Cardiac muscle cell (in vitro differentiated cells and primary cell): Measurements from ENCODE around the gene PKNOX2. TPM values are rescaled to one million over a fixed set of nuclear protein-coding genes. Genes with fewer than 3 reads are reported as not detected.

ENCODE experiments used
- DNase-seq, 2 donors: peaks; one replicate each; pipeline versions ENCODE4 v3.0.0 to v3.0.0-alpha.2; 2010 to 2017; ENCODE audit warnings: low read depth in 1 of 2, low spot score in 1 of 2
- H3K27ac ChIP-seq: fragments of 200-600 bp; sonication (generic); 2 replicates; pipeline ENCODE4 v1.5.1; 2016
- H3K27me3 ChIP-seq: fragments of 200-600 bp; sonication (generic); 2 replicates; pipeline ENCODE4 v1.6.0; 2016; ENCODE audit warnings: control low read depth
- H3K36me3 ChIP-seq: fragments of 200-600 bp; sonication (generic); 2 replicates; pipeline ENCODE4 v1.5.1; 2016; ENCODE audit warnings: control low read depth
- H3K4me1 ChIP-seq: fragments of 200-600 bp; sonication (generic); 2 replicates; pipeline ENCODE4 v1.8.1; 2017; ENCODE audit warnings: low read depth, mild to moderate bottlenecking, mixed run types
- H3K4me3 ChIP-seq: fragments of 200-600 bp; sonication (generic); 2 replicates; pipeline ENCODE4 v1.5.1; 2016; ENCODE audit warnings: mild to moderate bottlenecking
- H3K9me3 ChIP-seq: fragments of 200-600 bp; sonication (generic); 2 replicates; pipeline ENCODE4 v1.5.1; 2017; ENCODE audit warnings: low read depth, mild to moderate bottlenecking, control low read depth
- polyA plus RNA-seq: library from polyadenylated mRNA; unstranded; fragments of >200 nt; fragmentation: Nextera tagmentation; extraction: Ambion mirVana; gene quantifications from 2 replicates; pipeline ENCODE4 v1.2.1, GENCODE V29; 2016
- total RNA-seq: library from RNA; depleted of rRNA; stranded (reverse); fragments of >200 nt; gene quantifications from 2 replicates; pipeline ENCODE4 v1.2.3, GENCODE V29; 2016
- TF ChIP-seq, protein P1 (sequence below): IDR thresholded peaks from 2 replicates; pipeline ENCODE4 v1.5.1; 2012; ENCODE audit warnings: low read depth, mild to moderate bottlenecking, low read length

Gene PKNOX2
- total and polyA plus RNA-seq, 2 experiments from 2014 or later: 2.1 to 6.1 TPM

DNA sequence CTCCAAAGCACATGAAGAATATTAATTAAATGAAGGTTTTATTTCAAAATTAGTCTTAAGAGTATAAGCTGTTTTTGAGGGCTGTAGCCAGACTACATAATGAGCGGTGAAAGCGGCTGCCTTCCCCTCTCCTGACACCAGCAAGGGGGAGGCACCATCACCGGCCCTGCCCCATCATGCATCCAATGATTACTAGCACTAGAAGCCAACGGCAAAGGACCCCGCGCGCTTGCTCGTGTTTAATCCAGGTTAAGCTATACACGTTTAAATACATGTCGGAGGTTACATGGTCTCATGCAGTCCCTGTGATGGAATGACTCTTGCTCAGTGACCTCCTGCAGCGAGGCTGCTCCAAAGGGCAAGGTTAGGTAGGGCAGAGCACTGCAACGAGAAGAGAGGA lies 281.2 kb downstream of the PKNOX2 start:
- Histone ChIP-seq H3K36me3 (no peaks in the 10 kb centered on the region), H3K9me3 (no peaks in the 10 kb centered on the region), H3K27me3 (no peaks in the 10 kb centered on the region), H3K4me3 (no peak overlapping the region), H3K4me1 (peaks cover 45% of the 10 kb centered on the region), H3K27ac (peak overlapping the region; percentile 85)
- TF ChIP-seq, protein P1, sequence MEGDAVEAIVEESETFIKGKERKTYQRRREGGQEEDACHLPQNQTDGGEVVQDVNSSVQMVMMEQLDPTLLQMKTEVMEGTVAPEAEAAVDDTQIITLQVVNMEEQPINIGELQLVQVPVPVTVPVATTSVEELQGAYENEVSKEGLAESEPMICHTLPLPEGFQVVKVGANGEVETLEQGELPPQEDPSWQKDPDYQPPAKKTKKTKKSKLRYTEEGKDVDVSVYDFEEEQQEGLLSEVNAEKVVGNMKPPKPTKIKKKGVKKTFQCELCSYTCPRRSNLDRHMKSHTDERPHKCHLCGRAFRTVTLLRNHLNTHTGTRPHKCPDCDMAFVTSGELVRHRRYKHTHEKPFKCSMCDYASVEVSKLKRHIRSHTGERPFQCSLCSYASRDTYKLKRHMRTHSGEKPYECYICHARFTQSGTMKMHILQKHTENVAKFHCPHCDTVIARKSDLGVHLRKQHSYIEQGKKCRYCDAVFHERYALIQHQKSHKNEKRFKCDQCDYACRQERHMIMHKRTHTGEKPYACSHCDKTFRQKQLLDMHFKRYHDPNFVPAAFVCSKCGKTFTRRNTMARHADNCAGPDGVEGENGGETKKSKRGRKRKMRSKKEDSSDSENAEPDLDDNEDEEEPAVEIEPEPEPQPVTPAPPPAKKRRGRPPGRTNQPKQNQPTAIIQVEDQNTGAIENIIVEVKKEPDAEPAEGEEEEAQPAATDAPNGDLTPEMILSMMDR: no peak
- DNase-seq: no peak

DNA sequence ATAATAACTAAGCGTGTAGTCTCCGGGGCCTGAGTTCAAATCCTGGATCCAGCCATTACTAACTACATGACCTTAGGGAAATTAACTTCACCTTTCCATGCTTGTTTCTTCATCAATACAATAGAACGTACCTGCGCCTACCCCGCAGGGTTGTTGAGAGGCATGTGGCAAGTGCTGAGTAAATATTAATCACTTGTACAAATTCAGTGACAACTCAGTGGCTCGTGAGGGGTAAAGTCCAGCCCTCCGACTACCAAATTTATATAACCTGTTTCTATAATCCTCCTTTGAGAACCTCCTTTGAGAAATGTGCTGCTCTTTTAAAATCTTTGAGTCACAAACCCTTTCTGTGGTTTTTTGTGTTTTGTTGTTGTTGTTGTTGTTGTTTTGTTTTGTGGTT lies 281.7 kb downstream of the PKNOX2 start:
- TF ChIP-seq, protein P1: no peak
- Histone ChIP-seq H3K4me3 (no peak overlapping the region), H3K27ac (no peak overlapping the region), H3K4me1 (peaks cover 46% of the 10 kb centered on the region), H3K27me3 (no peaks in the 10 kb centered on the region), H3K9me3 (no peaks in the 10 kb centered on the region), H3K36me3 (no peaks in the 10 kb centered on the region)
- DNase-seq: no peak

DNA sequence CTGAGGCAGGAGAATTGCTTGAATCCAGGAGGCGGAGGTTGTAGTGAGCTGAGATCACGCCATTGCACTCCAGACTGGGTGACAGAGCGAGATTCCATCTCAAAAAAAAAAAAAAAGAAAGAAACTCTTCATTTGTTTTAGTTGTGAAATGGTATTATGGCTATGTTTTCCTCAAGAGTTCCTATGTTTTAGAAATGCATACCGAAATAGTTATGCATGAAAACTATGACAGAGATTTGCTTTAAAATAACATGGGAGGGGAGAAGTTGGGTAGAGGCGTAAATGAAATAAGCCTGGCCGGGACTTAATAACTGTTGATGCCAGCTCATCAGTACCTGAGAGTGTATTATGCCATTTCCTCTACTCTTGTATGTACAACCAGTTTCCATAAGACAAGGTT lies 283.2 kb downstream of the PKNOX2 start:
- H3K9me3 ChIP-seq: no peaks in the 10 kb centered on the region
- no peak overlapping the region for H3K27ac ChIP-seq
- no peak overlapping the region for H3K4me3 ChIP-seq
- DNase-seq: no peak
- no peaks in the 10 kb centered on the region for H3K27me3 ChIP-seq
- no peaks in the 10 kb centered on the region for H3K36me3 ChIP-seq
- peaks cover 47% of the 10 kb centered on the region for H3K4me1 ChIP-seq
- TF ChIP-seq, protein P1: no peak

DNA sequence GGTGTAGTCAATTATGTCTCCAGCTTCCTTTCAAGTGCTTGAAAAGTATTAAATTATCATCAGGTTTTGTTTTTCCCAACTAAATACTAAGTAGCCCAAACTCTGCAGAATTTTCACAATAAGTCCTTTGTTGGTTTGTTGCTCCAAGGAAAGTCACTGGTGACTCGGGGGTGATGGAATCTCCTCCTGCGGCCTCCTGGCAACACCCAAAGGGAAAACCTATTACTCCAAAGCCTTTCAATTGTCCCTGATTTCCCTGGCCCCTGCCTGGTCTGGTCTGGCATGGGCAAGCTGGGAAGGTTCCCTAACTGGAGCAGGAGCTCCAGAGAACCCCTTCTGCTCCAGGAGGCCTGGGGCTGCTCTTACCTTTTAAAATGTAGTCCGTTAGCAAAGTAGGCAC lies 283.6 kb downstream of the PKNOX2 start:
- H3K4me1 ChIP-seq: peaks cover 44% of the 10 kb centered on the region
- H3K4me3 ChIP-seq: no peak overlapping the region
- H3K27me3 ChIP-seq: no peaks in the 10 kb centered on the region
- peak in 1 of 2 donors; percentile 30 for DNase-seq
- no peak overlapping the region for H3K27ac ChIP-seq
- H3K36me3 ChIP-seq: no peaks in the 10 kb centered on the region
- H3K9me3 ChIP-seq: no peaks in the 10 kb centered on the region
- TF ChIP-seq, protein P1: no peak

DNA sequence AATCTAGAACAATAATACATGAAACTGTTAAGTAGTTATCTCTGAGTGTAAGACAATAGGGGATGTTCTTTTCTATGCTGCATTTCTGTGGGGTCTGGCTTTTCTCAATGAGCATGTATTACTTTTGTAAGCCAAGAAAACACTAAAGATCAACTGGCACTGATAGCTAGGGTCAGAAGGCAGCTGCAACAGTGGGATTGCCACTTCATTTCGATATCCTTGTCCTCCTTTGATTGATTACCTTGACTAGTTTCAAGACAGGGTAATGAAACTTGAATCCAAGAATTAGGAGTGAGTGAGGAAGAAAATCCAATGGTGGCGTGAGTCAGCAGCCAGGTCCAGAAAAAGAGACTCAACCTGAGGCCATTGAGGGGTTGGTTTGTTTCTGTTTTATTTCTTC lies 285.0 kb downstream of the PKNOX2 start:
- Histone ChIP-seq H3K36me3 (no peaks in the 10 kb centered on the region), H3K4me3 (no peak overlapping the region), H3K9me3 (no peaks in the 10 kb centered on the region), H3K4me1 (peaks cover 29% of the 10 kb centered on the region), H3K27ac (no peak overlapping the region), H3K27me3 (no peaks in the 10 kb centered on the region)
- DNase-seq: no peak
- TF ChIP-seq, protein P1: no peak
